SK-N-SH (cell line): ENCODE results near the gene SCNN1G. TPM values are rescaled to one million over a fixed set of nuclear protein-coding genes. Genes with fewer than 3 reads are reported as not detected.

Source experiments
- CTCF ChIA-PET: fragments of 300-600, 350-600 bp; formaldehyde crosslinking; extraction: SDS; loops from one replicate; lab custom pipeline; 2021; lab: Yijun Ruan, JAX
- POLR2A ChIA-PET: fragments of 350-600 bp; sonication (Branson Sonifier 250); formaldehyde crosslinking; extraction: SDS; loops from one replicate; lab custom pipeline; 2020; ENCODE audit warnings: antibody characterized with exemption, inconsistent platforms; lab: Yijun Ruan, JAX
- DNase-seq: peaks from one replicate; pipeline ENCODE4 v3.0.0; 2012
- H2AFZ ChIP-seq: fragments of 200-600 bp; sonication (generic); 2 replicates; pipeline ENCODE4 v1.8.1; 2016; ENCODE audit warnings: antibody characterized with exemption, mild to moderate bottlenecking, low read depth
- H3F3A ChIP-seq: fragments of 200-600 bp; sonication (generic); replicated peaks from 2 replicates; pipeline ENCODE3; 2016; ENCODE audit warnings: antibody characterized with exemption, mild to moderate bottlenecking; ENCODE audit not compliant: insufficient read depth
- H3K27ac ChIP-seq, 2 experiments: fragments of 200-500 bp in 1 of 2; fragments of 200-600 bp in 1 of 2; sonication (Bioruptor generic) in 1 of 2; sonication (generic), shearing (Covaris generic) in 1 of 2; 2 replicates each; pipeline versions ENCODE4 v1.5.1 to v1.6.1; 2014 to 2016; ENCODE audit warnings: low read depth in 2 of 2, inconsistent platforms in 1 of 2, low read length in 1 of 2, mild to moderate bottlenecking in 1 of 2, mixed read lengths in 1 of 2
- H3K27me3 ChIP-seq: fragments of 200-600 bp; sonication (generic), shearing (Covaris generic); 2 replicates; pipeline ENCODE4 v1.6.1; 2016; ENCODE audit warnings: mixed run types; ENCODE audit not compliant: insufficient read depth
- H3K36me3 ChIP-seq, 2 experiments: fragments of 200-500 bp in 1 of 2; fragments of 200-600 bp in 1 of 2; sonication (Bioruptor generic) in 1 of 2; sonication (generic) in 1 of 2; replicated peaks in 1 of 2; 2 replicates each; pipeline versions ENCODE3 to v1.5.1; 2014 to 2016; ENCODE audit warnings: low read length in 1 of 2, mild to moderate bottlenecking in 1 of 2; ENCODE audit not compliant: insufficient read depth in 2 of 2, control insufficient read depth in 1 of 2
- H3K4me1 ChIP-seq, 2 experiments: fragments of 200-500 bp in 1 of 2; fragments of 200-600 bp in 1 of 2; sonication (Bioruptor generic) in 1 of 2; sonication (generic), shearing (Covaris generic) in 1 of 2; 2 replicates each; pipeline versions ENCODE4 v1.5.1 to v1.6.1; 2014 to 2016; ENCODE audit warnings: low read depth in 1 of 2, low read length in 1 of 2, mixed run types in 1 of 2; ENCODE audit not compliant: insufficient read depth in 2 of 2, control insufficient read depth in 1 of 2
- H3K4me2 ChIP-seq: fragments of 200-600 bp; sonication (generic), shearing (Covaris generic); 2 replicates; pipeline ENCODE4 v1.6.1; 2017; ENCODE audit warnings: mixed run types
- H3K4me3 ChIP-seq, 2 experiments: fragments of 200-500 bp in 1 of 2; fragments of 200-600 bp in 1 of 2; sonication (Bioruptor generic) in 1 of 2; sonication (generic), shearing (Covaris generic) in 1 of 2; 2 replicates each; pipeline versions ENCODE4 v1.5.1 to v1.8.1; 2014 to 2016; ENCODE audit warnings: low read depth in 2 of 2, inconsistent platforms in 1 of 2, low read length in 1 of 2, mild to moderate bottlenecking in 1 of 2, mixed read lengths in 1 of 2, moderate library complexity in 1 of 2
- H3K79me2 ChIP-seq: fragments of 200-600 bp; sonication (generic); 2 replicates; pipeline ENCODE4 v1.8.1; 2017; ENCODE audit warnings: mild to moderate bottlenecking; ENCODE audit not compliant: insufficient read depth
- H3K9ac ChIP-seq: fragments of 200-600 bp; sonication (generic); 2 replicates; pipeline ENCODE4 v1.6.1; 2017; ENCODE audit warnings: mixed run types
- H3K9me2 ChIP-seq: fragments of 200-600 bp; sonication (generic); 2 replicates; pipeline ENCODE4 v1.6.1; 2017; ENCODE audit warnings: mixed run types
- H3K9me3 ChIP-seq: fragments of 200-600 bp; sonication (generic); 2 replicates; pipeline ENCODE4 v1.6.1; 2017; ENCODE audit warnings: mixed run types, mild to moderate bottlenecking, moderate library complexity
- H4K20me1 ChIP-seq: fragments of 200-600 bp; sonication (generic); 2 replicates; pipeline ENCODE4 v1.6.1; 2017; ENCODE audit warnings: mild to moderate bottlenecking, mixed run types; ENCODE audit not compliant: insufficient read depth
- CHD2 ChIP-seq: fragments of 150-350 bp; IDR thresholded peaks from 2 replicates; pipeline ENCODE4 v1.6.1; 2018; ENCODE audit warnings: low read length; ENCODE audit not compliant: partially characterized antibody
- EP300 ChIP-seq, 2 experiments: IDR thresholded peaks; 2 replicates each; pipeline versions ENCODE4 v1.4.0 to v1.6.1; 2012; ENCODE audit warnings: borderline replicate concordance in 1 of 2, low read depth in 1 of 2, low read length in 1 of 2
- FOSL2 ChIP-seq: IDR thresholded peaks from 2 replicates; pipeline ENCODE4 v1.4.0; 2012; ENCODE audit warnings: low read depth, mild to moderate bottlenecking, moderate library complexity, borderline replicate concordance
- FOXM1 ChIP-seq: IDR thresholded peaks from 2 replicates; pipeline ENCODE4 v1.4.0; 2012; ENCODE audit warnings: low read depth, mild to moderate bottlenecking
- GABPA ChIP-seq: IDR thresholded peaks from 2 replicates; pipeline ENCODE4 v1.4.0; 2012; ENCODE audit warnings: low read depth, mild to moderate bottlenecking
- GATA2 ChIP-seq: sonication (generic); formaldehyde crosslinking; IDR thresholded peaks from 2 replicates; pipeline ENCODE4 v1.5.0; 2020; ENCODE audit warnings: mild to moderate bottlenecking, missing genetic modification reagents
- IRF3 ChIP-seq: fragments of 150-350 bp; IDR thresholded peaks from 2 replicates; pipeline ENCODE4 v1.6.1; 2016; ENCODE audit warnings: mild to moderate bottlenecking, low read depth, low read length
- MXI1 ChIP-seq: IDR thresholded peaks from 2 replicates; pipeline ENCODE4 v1.6.1; 2012; ENCODE audit warnings: mild to moderate bottlenecking, low read depth, low read length, improper control_type of control experiment
- RAD21 ChIP-seq: IDR thresholded peaks from 2 replicates; pipeline ENCODE4 v1.6.1; 2012; ENCODE audit warnings: mild to moderate bottlenecking, low read length
- RCOR1 ChIP-seq: fragments of 150-350 bp; IDR thresholded peaks from 2 replicates; pipeline ENCODE4 v1.6.1; 2017; ENCODE audit warnings: antibody characterized with exemption, low read length
- REST ChIP-seq: IDR thresholded peaks from 2 replicates; pipeline ENCODE4 v1.6.1; 2012; ENCODE audit warnings: mild to moderate bottlenecking, low read depth, low read length, moderate library complexity
- SIN3A ChIP-seq: IDR thresholded peaks from 2 replicates; pipeline ENCODE4 v1.6.1; 2012; ENCODE audit warnings: low read depth, mild to moderate bottlenecking, low read length, moderate library complexity, borderline replicate concordance
- TAF1 ChIP-seq: IDR thresholded peaks from 2 replicates; pipeline ENCODE4 v1.6.1; 2012; ENCODE audit warnings: low read depth, mild to moderate bottlenecking, low read length, moderate library complexity, borderline replicate concordance
- YY1 ChIP-seq: IDR thresholded peaks from 2 replicates; pipeline ENCODE4 v1.4.0; 2012; ENCODE audit warnings: low read depth, mild to moderate bottlenecking
- WGBS: methylation state at CpG from one replicate; pipeline ENCODE4 v1.1.6; 2017; ENCODE audit warnings: low lambda C conversion rate; 5-methylcytosine and 5-hydroxymethylcytosine counted together
- polyA plus RNA-seq, 3 experiments: library from polyadenylated mRNA; depleted of rRNA; stranded (reverse); fragments of >200 nt; gene quantifications; 2 replicates each; pipeline ENCODE4 v1.2.3, GENCODE V29; 2012
- TF ChIP-seq, protein P1 (sequence below): fragments of 150-350 bp; IDR thresholded peaks from 2 replicates; pipeline ENCODE4 v1.6.1; 2017; ENCODE audit warnings: antibody characterized with exemption, low read length, low read depth, borderline replicate concordance

Gene SCNN1G
- polyA plus RNA-seq, 1 of the 3 experiments (the other 2 are of a cell fraction), result not detected

DNA sequence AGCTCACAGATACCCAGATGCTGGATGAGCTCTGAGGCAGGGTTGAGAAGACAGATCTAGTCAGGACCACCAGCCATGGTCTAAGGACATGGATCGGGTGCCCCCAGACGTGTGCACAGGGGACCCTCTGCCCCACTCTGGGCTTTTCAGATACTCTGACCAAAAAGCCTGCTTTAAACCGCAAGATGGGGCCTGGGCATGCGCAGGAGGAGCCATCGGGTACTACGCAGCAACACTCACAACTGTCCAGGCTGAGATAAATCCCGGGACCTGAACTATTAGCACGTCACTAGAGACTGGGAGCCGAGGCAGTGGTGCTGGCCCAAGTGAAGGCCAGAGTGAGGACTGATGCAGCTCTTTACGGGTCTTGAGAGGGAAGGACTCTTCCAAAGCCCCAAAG is 32.9 kb downstream of the SCNN1G start:
- H3K4me1 ChIP-seq, result no peaks in the 10 kb centered on the region
- H3K79me2 ChIP-seq, result no peaks in the 10 kb centered on the region
- H3K9me2 ChIP-seq, result no peaks in the 10 kb centered on the region
- 75% methylated on average over 2 of the region's 10 CpGs for whole genome bisulfite sequencing
- no peak overlapping the region for H3K4me3 ChIP-seq
- no peak for TF ChIP-seq IRF3
- TF ChIP-seq CHD2, result no peak
- no peak for TF ChIP-seq GABPA
- TF ChIP-seq SIN3A, result no peak
- TF ChIP-seq FOXM1, result no peak
- TF ChIP-seq EP300 (IDR thresholded peaks at IDR 0.05; ENCODE audit: borderline replicate concordance in 1 of 2, low read depth in 1 of 2, low read length in 1 of 2), result no peak
- no peak for TF ChIP-seq RAD21
- no peak for TF ChIP-seq FOSL2
- TF ChIP-seq MXI1, result no peak
- no peak for TF ChIP-seq GATA2 (CRISPR knock-in tag)
- TF ChIP-seq TAF1, result no peak
- TF ChIP-seq RCOR1, result no peak
- TF ChIP-seq, protein P1, sequence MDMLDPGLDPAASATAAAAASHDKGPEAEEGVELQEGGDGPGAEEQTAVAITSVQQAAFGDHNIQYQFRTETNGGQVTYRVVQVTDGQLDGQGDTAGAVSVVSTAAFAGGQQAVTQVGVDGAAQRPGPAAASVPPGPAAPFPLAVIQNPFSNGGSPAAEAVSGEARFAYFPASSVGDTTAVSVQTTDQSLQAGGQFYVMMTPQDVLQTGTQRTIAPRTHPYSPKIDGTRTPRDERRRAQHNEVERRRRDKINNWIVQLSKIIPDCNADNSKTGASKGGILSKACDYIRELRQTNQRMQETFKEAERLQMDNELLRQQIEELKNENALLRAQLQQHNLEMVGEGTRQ, result no peak
- no peak for TF ChIP-seq YY1
- TF ChIP-seq REST, result no peak
- H3K9ac ChIP-seq, result no peak overlapping the region
- no peaks in the 10 kb centered on the region for H3K9me3 ChIP-seq
- DNase-seq, result no peak
- H3K36me3 ChIP-seq, result no peaks in the 10 kb centered on the region
- H3K27me3 ChIP-seq, result no peaks in the 10 kb centered on the region
- H3F3A ChIP-seq, result no peaks in the 10 kb centered on the region
- no peak overlapping the region for H3K4me2 ChIP-seq
- no peak overlapping the region for H3K27ac ChIP-seq
- H2AFZ ChIP-seq, result no peak overlapping the region
- ChIA-PET POLR2A (no interaction called here), CTCF (interaction anchor here (1.1 to 1.4 kb wide), 2 partner anchors 24 to 218 kb away, joined by 3 to 6 read pairs; no protein-coding TSS in a partner anchor)
- no peaks in the 10 kb centered on the region for H4K20me1 ChIP-seq
